ENCODE results near the gene TRIM56. TPM values are rescaled to one million over a fixed set of nuclear protein-coding genes. Genes with fewer than 3 reads are reported as not detected.
"Not testable (repeated sequence)": the region's sequence is repeated elsewhere in the genome, so short reads cannot be mapped to it uniquely, and the experiment has no call there.

TRIM56 gene
- total and polyA plus RNA-seq, 4 experiments from 2014 or later = 2.8 to 81.1 (median 47.8) TPM

GRCh38 chr7:101088858-101089529 lies 3.7 kb downstream of the TRIM56 start:
- peaks cover 18 to 55% (median 35%) of the 10 kb centered on the region in 4 donors for H3K4me1 Mint-ChIP-seq
- H3K4me1 ChIP-seq (ENCODE audit: insufficient read depth, low read length) = peaks cover 42% of the 10 kb centered on the region

GRCh38 chr7:101089876-101090275 lies 4.6 kb downstream of the TRIM56 start:
- ChIA-PET POLR2A (ENCODE audit: partially characterized antibody) (no interaction called here), CTCF (ENCODE audit: partially characterized antibody) (interaction anchor here (1.7 kb wide), 1 partner anchor 13 kb away, joined by 4 read pairs; no protein-coding TSS in a partner anchor)
- no peak overlapping the region for H3K4me3 Mint-ChIP-seq

More at GRCh38 chr7:101088858-101089529, 3.7 kb downstream of the TRIM56 start:
- no peak overlapping the region for H3K27ac ChIP-seq (ENCODE audit: low read depth, low read length)
- no peaks in the 10 kb centered on the region for H3K9me3 ChIP-seq (ENCODE audit: control insufficient read depth in 1 of 2, low read length in 2 of 2)
- Mint-ChIP-seq H3K27me3 (no peaks in the 10 kb centered on the region), H3K27ac (no peak overlapping the region), H3K4me3 (peak overlapping the region in 3 of 8 donors; percentile 26 to 61 (median 43)), H3K36me3 (peaks cover 15 to 36% of the 10 kb centered on the region in 2 donors), H3K9me3 (no peaks in the 10 kb centered on the region)
- DNase-seq = no peak
- peaks cover 26% of the 10 kb centered on the region for H3K36me3 ChIP-seq (ENCODE audit: insufficient read depth, low read length)
- ChIA-PET POLR2A (ENCODE audit: partially characterized antibody) (no interaction called here), CTCF (ENCODE audit: partially characterized antibody) (no interaction called here)
- no peak overlapping the region for H3K4me3 ChIP-seq (ENCODE audit: low read length in 2 of 2)
- no peaks in the 10 kb centered on the region for H3K27me3 ChIP-seq (ENCODE audit: insufficient read depth, low read length)
- intact Hi-C loops (cut with micrococcal nuclease) = no loop called here

GRCh38 chr7:101092266-101092905 lies 7.1 kb downstream of the TRIM56 start:
- DNase-seq; POLR2A ChIA-PET (ENCODE audit: partially characterized antibody); H3K27ac ChIP-seq (ENCODE audit: low read depth, low read length); H3K27me3 ChIP-seq (ENCODE audit: insufficient read depth, low read length); intact Hi-C loops (cut with micrococcal nuclease); CTCF ChIA-PET (ENCODE audit: partially characterized antibody); H3K4me3 Mint-ChIP-seq; H3K27me3 Mint-ChIP-seq; H3K9me3 ChIP-seq (ENCODE audit: control insufficient read depth in 1 of 2, low read length in 2 of 2); H3K9me3 Mint-ChIP-seq; H3K4me3 ChIP-seq (ENCODE audit: low read length in 2 of 2); H3K27ac Mint-ChIP-seq: not testable (repeated sequence)
- Histone ChIP-seq H3K36me3 (ENCODE audit: insufficient read depth, low read length) (peaks cover 20% of the 10 kb centered on the region), H3K4me1 (ENCODE audit: insufficient read depth, low read length) (peaks cover 20% of the 10 kb centered on the region)
- H3K4me1 Mint-ChIP-seq = peaks cover 18 to 46% (median 26%) of the 10 kb centered on the region in 4 donors
- peaks cover 15 to 27% of the 10 kb centered on the region in 2 donors for H3K36me3 Mint-ChIP-seq

More at GRCh38 chr7:101089876-101090275, 4.6 kb downstream of the TRIM56 start:
- intact Hi-C loops (cut with micrococcal nuclease) = no loop called here
- DNase-seq = no peak
- peaks cover 15 to 38% of the 10 kb centered on the region in 2 donors for H3K36me3 Mint-ChIP-seq
- no peaks in the 10 kb centered on the region for H3K27me3 Mint-ChIP-seq
- H3K4me1 Mint-ChIP-seq = peaks cover 21 to 56% (median 34%) of the 10 kb centered on the region in 4 donors
- Histone ChIP-seq H3K4me1 (ENCODE audit: insufficient read depth, low read length) (peaks cover 38% of the 10 kb centered on the region), H3K27me3 (ENCODE audit: insufficient read depth, low read length) (no peaks in the 10 kb centered on the region), H3K27ac (ENCODE audit: low read depth, low read length) (no peak overlapping the region), H3K4me3 (ENCODE audit: low read length in 2 of 2) (no peak overlapping the region), H3K9me3 (ENCODE audit: control insufficient read depth in 1 of 2, low read length in 2 of 2) (no peaks in the 10 kb centered on the region), H3K36me3 (ENCODE audit: insufficient read depth, low read length) (peaks cover 26% of the 10 kb centered on the region)
- H3K27ac Mint-ChIP-seq = no peak overlapping the region
- H3K9me3 Mint-ChIP-seq = no peaks in the 10 kb centered on the region

GRCh38 chr7:101093906-101094305 lies 8.6 kb downstream of the TRIM56 start:
- Mint-ChIP-seq H3K4me1 (peaks cover 15 to 39% (median 26%) of the 10 kb centered on the region in 4 donors), H3K27me3 (no peaks in the 10 kb centered on the region), H3K27ac (peak overlapping the region in 1 of 7 donors; percentile 10), H3K4me3 (no peak overlapping the region), H3K36me3 (peaks cover 15 to 22% of the 10 kb centered on the region in 2 donors), H3K9me3 (no peaks in the 10 kb centered on the region)
- Histone ChIP-seq H3K9me3 (ENCODE audit: control insufficient read depth in 1 of 2, low read length in 2 of 2) (no peaks in the 10 kb centered on the region), H3K4me3 (ENCODE audit: low read length in 2 of 2) (no peak overlapping the region), H3K36me3 (ENCODE audit: insufficient read depth, low read length) (peaks cover 12% of the 10 kb centered on the region), H3K27me3 (ENCODE audit: insufficient read depth, low read length) (no peaks in the 10 kb centered on the region), H3K27ac (ENCODE audit: low read depth, low read length) (no peak overlapping the region), H3K4me1 (ENCODE audit: insufficient read depth, low read length) (peaks cover 15% of the 10 kb centered on the region)
- intact Hi-C loops (cut with micrococcal nuclease) = no loop called here
- no peak for DNase-seq
- ChIA-PET CTCF (ENCODE audit: partially characterized antibody) (no interaction called here), POLR2A (ENCODE audit: partially characterized antibody) (no interaction called here)

GRCh38 chr7:101094376-101094775 lies 9.1 kb downstream of the TRIM56 start:
- Mint-ChIP-seq H3K9me3 (no peaks in the 10 kb centered on the region), H3K36me3 (peaks cover 13 to 19% of the 10 kb centered on the region in 2 donors), H3K27ac (no peak overlapping the region), H3K27me3 (no peaks in the 10 kb centered on the region), H3K4me1 (peaks cover 14 to 35% (median 24%) of the 10 kb centered on the region in 4 donors), H3K4me3 (no peak overlapping the region)
- no peak overlapping the region for H3K27ac ChIP-seq (ENCODE audit: low read depth, low read length)
- no peaks in the 10 kb centered on the region for H3K27me3 ChIP-seq (ENCODE audit: insufficient read depth, low read length)
- peaks cover 10% of the 10 kb centered on the region for H3K4me1 ChIP-seq (ENCODE audit: insufficient read depth, low read length)
- no peak overlapping the region for H3K4me3 ChIP-seq (ENCODE audit: low read length in 2 of 2)
- no peaks in the 10 kb centered on the region for H3K9me3 ChIP-seq (ENCODE audit: control insufficient read depth in 1 of 2, low read length in 2 of 2)
- POLR2A ChIA-PET (ENCODE audit: partially characterized antibody) = interaction anchor here (0.6 to 1.4 kb wide), 3 partner anchors 9 to 203 kb away, joined by 3 to 4 read pairs (median 3); partner anchors contain the start of gene TRIM56
- no peak for DNase-seq
- intact Hi-C loops (cut with micrococcal nuclease) = no loop called here
- CTCF ChIA-PET (ENCODE audit: partially characterized antibody) = interaction anchor here (0.6 to 0.7 kb wide), 2 partner anchors 34 to 266 kb away, joined by 3 read pairs; no protein-coding TSS in a partner anchor
- peaks cover 8% of the 10 kb centered on the region for H3K36me3 ChIP-seq (ENCODE audit: insufficient read depth, low read length)

- ChIA-PET CTCF (ENCODE audit: partially characterized antibody) (interaction anchor here (0.6 to 2.5 kb wide), 6 partner anchors 8 to 266 kb away, joined by 3 to 8 read pairs (median 3); no protein-coding TSS in a partner anchor), POLR2A (ENCODE audit: partially characterized antibody) (interaction anchor here (0.6 to 1.4 kb wide), 3 partner anchors 9 to 203 kb away, joined by 3 to 4 read pairs (median 3); partner anchors contain the start of gene TRIM56)
- no peaks in the 10 kb centered on the region for H3K9me3 Mint-ChIP-seq
- peaks cover 12 to 14% of the 10 kb centered on the region in 2 donors for H3K36me3 Mint-ChIP-seq
- peaks cover 0 to under 1% of the 10 kb centered on the region in 2 donors for H3K27me3 Mint-ChIP-seq
- H3K4me1 ChIP-seq (ENCODE audit: insufficient read depth, low read length) = peaks cover 5% of the 10 kb centered on the region
- H3K4me3 ChIP-seq (ENCODE audit: low read length in 2 of 2) = no peak overlapping the region
- H3K36me3 ChIP-seq (ENCODE audit: insufficient read depth, low read length) = peaks cover 3% of the 10 kb centered on the region
- DNase-seq = no peak
- no peaks in the 10 kb centered on the region for H3K27me3 ChIP-seq (ENCODE audit: insufficient read depth, low read length)
- peaks cover 10 to 35% (median 20%) of the 10 kb centered on the region in 4 donors for H3K4me1 Mint-ChIP-seq
- H3K4me3 Mint-ChIP-seq = no peak overlapping the region
- no peaks in the 10 kb centered on the region for H3K9me3 ChIP-seq (ENCODE audit: control insufficient read depth in 1 of 2, low read length in 2 of 2)
- no peak overlapping the region for H3K27ac Mint-ChIP-seq
- no peak overlapping the region for H3K27ac ChIP-seq (ENCODE audit: low read depth, low read length)
- intact Hi-C loops (cut with micrococcal nuclease) = no loop called here
These were observed 9.6 kb downstream of the TRIM56 start for GRCh38 chr7:101094791-101095375.

Data from CD4-positive, alpha-beta memory T cell (primary cell).